ENCODE measurements around the gene HGF.

Gene HGF

GRCh38 chr7:81680120-81680519 is 89.7 kb downstream of the HGF start:
- DNase-seq, result no peak

DNA sequence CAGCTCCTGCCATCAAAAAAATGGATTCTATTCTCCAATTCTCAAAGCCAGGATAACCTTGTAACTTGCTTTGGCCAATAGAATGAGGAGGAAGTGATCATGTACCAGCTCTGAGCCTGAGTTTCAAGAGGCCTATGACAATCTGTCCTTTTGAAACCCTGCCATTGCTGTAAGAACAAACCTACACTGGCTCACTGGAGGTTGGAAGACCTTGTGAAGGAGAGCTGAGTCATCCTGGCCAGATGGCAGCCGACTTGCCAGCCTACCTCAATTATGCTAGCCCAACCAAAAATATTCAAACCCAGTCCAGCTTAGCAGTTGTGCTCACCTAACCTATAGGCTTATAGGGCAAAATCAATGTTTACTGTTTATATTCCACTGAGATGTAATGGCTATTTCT is 93.0 kb downstream of the HGF start:
- no peak for DNase-seq

DNA sequence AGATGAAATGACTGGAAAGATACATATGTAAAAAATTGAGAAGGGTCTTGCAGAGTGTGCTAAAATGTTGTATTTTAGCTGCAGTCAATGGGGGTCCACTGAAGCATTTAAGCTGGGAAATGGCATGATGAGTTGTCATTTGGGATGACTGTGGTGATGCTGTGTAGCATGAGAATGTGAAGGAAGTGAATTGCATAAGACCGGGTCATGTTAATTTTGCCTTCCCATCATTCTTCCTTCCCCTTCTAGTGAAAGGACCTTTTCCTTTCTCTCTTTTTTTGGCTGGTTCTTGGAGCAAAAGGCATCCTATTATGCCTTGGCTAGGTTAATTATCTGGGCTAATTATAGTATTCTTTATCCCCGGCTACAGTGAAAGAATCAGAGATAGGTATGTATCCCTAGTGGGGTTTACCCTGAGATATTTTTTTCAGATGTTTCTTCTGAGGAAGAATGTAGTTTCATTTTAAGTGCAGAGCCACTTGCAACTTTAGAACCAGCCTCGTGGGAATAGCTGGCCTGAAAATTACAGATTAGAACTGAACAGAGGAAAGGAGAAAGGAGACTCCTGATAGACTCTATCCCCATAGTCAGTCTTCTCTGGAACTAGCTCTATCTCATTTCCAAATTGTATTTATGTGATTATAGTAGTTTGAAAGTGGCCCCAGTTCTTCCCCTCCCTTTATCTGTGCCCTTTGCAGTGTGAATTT is 93.6 kb downstream of the HGF start:
- no peak for DNase-seq

- no peak for DNase-seq
Measured at GRCh38 chr7:81674431-81674830, 95.4 kb downstream of the HGF start.

- no peak for DNase-seq
Measured at GRCh38 chr7:81672872-81673271, 97.0 kb downstream of the HGF start.

DNA sequence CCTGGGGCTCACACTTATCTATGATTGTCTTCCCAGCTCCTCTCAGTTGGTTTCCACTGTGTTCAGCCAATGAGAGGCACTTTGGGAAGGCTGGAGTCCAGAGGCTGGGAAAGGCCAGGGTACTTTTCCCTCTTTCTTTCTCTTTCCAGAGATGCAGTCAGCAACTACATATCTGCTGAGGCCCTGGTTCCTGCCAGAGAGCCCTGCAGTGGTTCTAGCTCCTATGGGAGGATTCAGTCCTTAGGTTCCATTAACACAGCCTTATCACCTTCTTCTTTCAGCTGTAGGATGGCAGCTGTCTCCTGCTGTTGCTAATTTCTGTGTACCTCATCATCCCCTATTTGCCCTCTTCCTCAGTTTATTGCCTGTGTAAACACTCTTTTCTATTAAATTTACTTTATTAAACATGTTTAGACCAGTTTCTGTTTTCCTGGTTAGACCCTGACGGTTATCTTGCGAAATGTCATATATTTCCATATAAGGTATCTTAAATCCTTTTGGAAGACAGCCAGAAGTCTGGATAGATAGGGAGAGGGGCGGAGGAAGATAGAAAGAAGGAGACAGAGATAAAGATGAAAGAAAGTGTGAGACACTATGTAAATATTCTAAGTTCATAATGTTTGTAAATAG is 100.3 kb downstream of the HGF start:
- no peak for DNase-seq

GRCh38 chr7:81666209-81666608 is 103.6 kb downstream of the HGF start:
- no peak for DNase-seq

DNA sequence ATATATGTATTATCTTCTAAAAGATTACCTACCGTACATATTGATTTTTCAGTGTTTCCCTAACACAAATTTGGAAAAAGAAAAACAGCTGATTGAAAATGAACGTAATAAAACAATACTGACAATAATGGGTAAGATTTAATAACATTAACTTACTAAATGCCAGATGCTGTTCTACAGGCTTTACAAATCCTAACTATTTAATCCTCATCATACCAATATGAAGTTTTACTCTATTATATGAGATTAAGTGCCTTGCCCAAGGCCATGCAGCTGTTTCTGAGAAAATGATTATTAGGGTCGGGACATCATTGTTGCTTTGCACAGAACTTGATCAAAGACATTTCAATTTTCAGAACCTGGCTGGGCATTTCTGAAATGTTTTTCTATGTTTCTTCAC is 104.6 kb downstream of the HGF start:
- DNase-seq, result no peak

- no peak for DNase-seq
Measured at GRCh38 chr7:81664304-81664703, 105.5 kb downstream of the HGF start.

- DNase-seq, result no peak
Measured at GRCh38 chr7:81662531-81662930, 107.3 kb downstream of the HGF start.

GRCh38 chr7:81659697-81660395 is 110.0 kb downstream of the HGF start:
- no peak for DNase-seq

- no peak for DNase-seq
Measured at GRCh38 chr7:81657551-81657950, 112.3 kb downstream of the HGF start.

DNA sequence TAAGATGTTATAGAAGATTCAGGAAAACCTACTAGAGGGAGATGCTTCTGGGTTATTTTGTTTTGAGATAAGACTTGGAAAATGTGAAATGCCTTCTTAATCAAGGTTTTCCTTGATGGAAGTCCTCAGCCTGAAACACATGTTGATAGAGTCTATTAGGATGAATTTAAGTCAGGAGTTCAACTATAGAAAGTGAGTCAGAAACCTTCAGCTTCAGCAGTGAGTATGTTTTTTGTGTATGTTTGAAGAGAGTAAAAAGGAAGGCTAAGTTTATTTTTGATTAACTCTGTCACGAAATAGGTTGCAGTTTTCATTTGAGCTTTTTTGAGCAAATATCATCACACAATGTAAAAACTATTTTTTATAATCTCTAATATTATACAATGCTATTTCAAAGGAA is 114.6 kb downstream of the HGF start:
- no peak for DNase-seq

DNA sequence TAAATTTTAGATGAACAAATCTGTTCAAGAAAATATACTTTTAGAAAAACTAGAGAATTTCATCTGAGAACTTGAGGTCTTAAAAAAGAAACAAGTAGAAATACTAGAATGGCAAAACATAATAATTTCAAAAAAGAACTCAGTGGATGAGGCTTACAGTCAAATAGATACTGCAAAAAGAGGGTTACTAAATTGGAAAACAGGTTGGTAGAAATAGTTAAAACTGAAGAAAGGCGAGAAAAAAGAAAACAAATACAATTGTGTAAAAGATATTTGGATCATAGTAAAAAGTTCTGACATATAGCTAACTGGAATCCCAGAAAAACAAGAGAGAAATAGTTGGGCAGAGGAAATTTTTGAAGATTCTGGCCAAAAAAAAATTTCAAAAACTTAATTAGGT is 117.6 kb downstream of the HGF start:
- DNase-seq, result no peak
